ENCODE results near the gene PCDHGA9. TPM values are rescaled to one million over a fixed set of nuclear protein-coding genes. Genes with fewer than 3 reads are reported as not detected.

PCDHGA9 gene
- polyA plus RNA-seq, 1 donor (not counting 4 experiments of a cell fraction or from before 2014, with no cell fraction given) = 0.28 TPM

DNA sequence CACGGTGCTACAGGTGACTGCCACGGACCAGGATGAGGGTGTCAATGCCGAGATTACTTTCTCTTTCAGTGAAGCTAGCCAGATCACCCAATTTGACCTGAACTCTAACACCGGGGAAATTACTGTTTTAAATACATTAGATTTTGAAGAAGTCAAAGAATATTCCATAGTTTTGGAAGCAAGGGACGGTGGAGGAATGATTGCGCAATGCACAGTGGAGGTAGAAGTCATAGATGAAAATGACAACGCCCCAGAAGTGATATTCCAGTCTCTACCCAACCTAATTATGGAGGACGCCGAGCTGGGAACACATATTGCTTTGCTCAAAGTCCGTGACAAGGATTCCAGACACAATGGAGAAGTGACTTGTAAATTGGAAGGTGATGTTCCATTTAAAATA, 13.9 kb upstream of the PCDHGA9 start:
- peaks cover 24% of the 10 kb centered on the region for H3K9me3 ChIP-seq (ENCODE audit: control insufficient read depth, low read depth, low read length)
- DNase-seq (ENCODE audit: low read depth, low spot score) (no peak), FAIRE-seq (no peak)
- dilution Hi-C loops (cut with MboI; ENCODE audit: extremely low pct_ligation_motif_present, low sequenced_read_pairs) = no loop called here
- no peak overlapping the region for H3K27ac ChIP-seq (ENCODE audit: control insufficient read depth, insufficient read depth, low read length)
- TF ChIP-seq EZH2 (IDR thresholded peaks at IDR 0.05; ENCODE audit: low read length) = no peak
- TF ChIP-seq, protein P1, sequence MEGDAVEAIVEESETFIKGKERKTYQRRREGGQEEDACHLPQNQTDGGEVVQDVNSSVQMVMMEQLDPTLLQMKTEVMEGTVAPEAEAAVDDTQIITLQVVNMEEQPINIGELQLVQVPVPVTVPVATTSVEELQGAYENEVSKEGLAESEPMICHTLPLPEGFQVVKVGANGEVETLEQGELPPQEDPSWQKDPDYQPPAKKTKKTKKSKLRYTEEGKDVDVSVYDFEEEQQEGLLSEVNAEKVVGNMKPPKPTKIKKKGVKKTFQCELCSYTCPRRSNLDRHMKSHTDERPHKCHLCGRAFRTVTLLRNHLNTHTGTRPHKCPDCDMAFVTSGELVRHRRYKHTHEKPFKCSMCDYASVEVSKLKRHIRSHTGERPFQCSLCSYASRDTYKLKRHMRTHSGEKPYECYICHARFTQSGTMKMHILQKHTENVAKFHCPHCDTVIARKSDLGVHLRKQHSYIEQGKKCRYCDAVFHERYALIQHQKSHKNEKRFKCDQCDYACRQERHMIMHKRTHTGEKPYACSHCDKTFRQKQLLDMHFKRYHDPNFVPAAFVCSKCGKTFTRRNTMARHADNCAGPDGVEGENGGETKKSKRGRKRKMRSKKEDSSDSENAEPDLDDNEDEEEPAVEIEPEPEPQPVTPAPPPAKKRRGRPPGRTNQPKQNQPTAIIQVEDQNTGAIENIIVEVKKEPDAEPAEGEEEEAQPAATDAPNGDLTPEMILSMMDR (optimal IDR thresholded peaks at IDR 0.05 in 1 of 3, IDR thresholded peaks at IDR 0.05 in 1 of 3, conservative IDR thresholded peaks at IDR 0.05 in 1 of 3; ENCODE audit: extremely low read depth in 1 of 3, insufficient read depth in 2 of 3, low read length in 3 of 3) = no peak
- H3K36me3 ChIP-seq (ENCODE audit: control insufficient read depth in 2 of 2, extremely low read depth in 1 of 2, insufficient read depth in 2 of 2, low read length in 2 of 2) = no peaks in the 10 kb centered on the region
- H3K4me3 ChIP-seq (ENCODE audit: control insufficient read depth in 2 of 3, extremely low read depth in 1 of 3, insufficient read depth in 2 of 3, low read depth in 1 of 3, low read length in 3 of 3) = no peak overlapping the region
- no peak overlapping the region for H3K4me2 ChIP-seq (ENCODE audit: control insufficient read depth, extremely low read depth, insufficient read depth, low read depth, low read length)
- H3K9ac ChIP-seq (ENCODE audit: control insufficient read depth, extremely low read depth, insufficient read depth, low read length) = no peak overlapping the region
- no peaks in the 10 kb centered on the region for H4K20me1 ChIP-seq (ENCODE audit: control insufficient read depth, extremely low read depth, insufficient read depth, low read length)
- H3K27me3 ChIP-seq (ENCODE audit: control insufficient read depth, extremely low read depth, insufficient read depth, low read length) = peaks cover 11% of the 10 kb centered on the region
- no peaks in the 10 kb centered on the region for H3K79me2 ChIP-seq (ENCODE audit: control insufficient read depth, insufficient read depth, low read length)
- H3K9me1 ChIP-seq (ENCODE audit: control insufficient read depth, extremely low read depth, insufficient read depth, low read length) = no peaks in the 10 kb centered on the region
- H2AFZ ChIP-seq (ENCODE audit: control insufficient read depth, low read length) = no peak overlapping the region
- H3K4me1 ChIP-seq (ENCODE audit: control insufficient read depth, extremely low read depth, insufficient read depth, low read length) = no peaks in the 10 kb centered on the region

DNA sequence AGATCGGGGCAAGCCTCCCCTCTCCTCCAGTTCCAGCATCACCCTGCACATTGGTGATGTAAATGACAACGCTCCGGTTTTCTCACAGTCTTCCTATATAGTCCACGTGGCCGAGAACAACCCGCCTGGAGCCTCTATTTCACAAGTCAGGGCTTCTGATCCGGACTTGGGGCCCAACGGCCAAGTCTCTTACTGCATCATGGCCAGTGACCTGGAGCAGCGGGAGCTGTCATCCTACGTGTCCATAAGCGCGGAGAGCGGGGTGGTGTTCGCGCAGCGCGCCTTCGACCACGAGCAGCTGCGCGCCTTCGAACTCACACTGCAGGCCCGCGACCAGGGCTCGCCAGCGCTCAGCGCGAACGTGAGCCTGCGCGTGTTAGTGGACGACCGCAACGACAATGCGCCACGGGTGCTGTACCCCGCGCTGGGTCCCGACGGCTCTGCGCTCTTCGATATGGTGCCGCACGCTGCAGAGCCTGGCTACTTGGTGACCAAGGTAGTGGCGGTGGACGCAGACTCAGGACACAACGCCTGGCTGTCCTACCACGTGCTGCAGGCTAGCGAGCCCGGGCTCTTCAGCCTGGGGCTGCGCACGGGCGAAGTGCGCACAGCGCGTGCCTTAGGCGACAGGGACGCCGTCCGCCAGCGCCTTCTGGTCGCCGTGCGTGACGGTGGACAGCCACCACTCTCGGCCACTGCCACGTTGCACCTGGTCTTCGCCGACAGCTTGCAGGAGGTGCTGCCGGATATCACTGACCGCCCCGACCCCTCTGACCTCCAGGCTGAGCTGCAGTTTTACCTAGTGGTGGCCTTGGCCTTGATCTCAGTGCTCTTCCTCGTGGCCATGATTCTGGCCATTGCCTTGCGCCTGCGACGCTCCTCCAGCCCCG, 13.2 kb upstream of the PCDHGA9 start:
- Histone ChIP-seq H3K9me3 (ENCODE audit: control insufficient read depth, low read depth, low read length) (peaks cover 27% of the 10 kb centered on the region), H3K27me3 (ENCODE audit: control insufficient read depth, extremely low read depth, insufficient read depth, low read length) (peaks cover 11% of the 10 kb centered on the region), H4K20me1 (ENCODE audit: control insufficient read depth, extremely low read depth, insufficient read depth, low read length) (no peaks in the 10 kb centered on the region), H3K4me3 (ENCODE audit: control insufficient read depth in 2 of 3, extremely low read depth in 1 of 3, insufficient read depth in 2 of 3, low read depth in 1 of 3, low read length in 3 of 3) (no peak overlapping the region), H3K27ac (ENCODE audit: control insufficient read depth, insufficient read depth, low read length) (no peak overlapping the region), H3K4me2 (ENCODE audit: control insufficient read depth, extremely low read depth, insufficient read depth, low read depth, low read length) (no peak overlapping the region), H2AFZ (ENCODE audit: control insufficient read depth, low read length) (no peak overlapping the region), H3K4me1 (ENCODE audit: control insufficient read depth, extremely low read depth, insufficient read depth, low read length) (no peaks in the 10 kb centered on the region), H3K36me3 (ENCODE audit: control insufficient read depth in 2 of 2, extremely low read depth in 1 of 2, insufficient read depth in 2 of 2, low read length in 2 of 2) (no peaks in the 10 kb centered on the region), H3K9me1 (ENCODE audit: control insufficient read depth, extremely low read depth, insufficient read depth, low read length) (no peaks in the 10 kb centered on the region), H3K9ac (ENCODE audit: control insufficient read depth, extremely low read depth, insufficient read depth, low read length) (no peak overlapping the region), H3K79me2 (ENCODE audit: control insufficient read depth, insufficient read depth, low read length) (no peaks in the 10 kb centered on the region)
- FAIRE-seq (no peak), DNase-seq (ENCODE audit: low read depth, low spot score) (no peak)
- dilution Hi-C loops (cut with MboI; ENCODE audit: extremely low pct_ligation_motif_present, low sequenced_read_pairs) = no loop called here
- TF ChIP-seq EZH2 (IDR thresholded peaks at IDR 0.05; ENCODE audit: low read length) = no peak

All from keratinocyte (primary cell).